Femur (tissue), 1 donor: ENCODE measurements around the gene ZFP69B.
"Not testable (repeated sequence)": the region's sequence is repeated elsewhere in the genome, so short reads cannot be mapped to it uniquely, and the experiment has no call there.

Experiments
- DNase-seq: peaks from one replicate; pipeline ENCODE4 v3.0.0-alpha.2; 2017

Gene ZFP69B

DNA sequence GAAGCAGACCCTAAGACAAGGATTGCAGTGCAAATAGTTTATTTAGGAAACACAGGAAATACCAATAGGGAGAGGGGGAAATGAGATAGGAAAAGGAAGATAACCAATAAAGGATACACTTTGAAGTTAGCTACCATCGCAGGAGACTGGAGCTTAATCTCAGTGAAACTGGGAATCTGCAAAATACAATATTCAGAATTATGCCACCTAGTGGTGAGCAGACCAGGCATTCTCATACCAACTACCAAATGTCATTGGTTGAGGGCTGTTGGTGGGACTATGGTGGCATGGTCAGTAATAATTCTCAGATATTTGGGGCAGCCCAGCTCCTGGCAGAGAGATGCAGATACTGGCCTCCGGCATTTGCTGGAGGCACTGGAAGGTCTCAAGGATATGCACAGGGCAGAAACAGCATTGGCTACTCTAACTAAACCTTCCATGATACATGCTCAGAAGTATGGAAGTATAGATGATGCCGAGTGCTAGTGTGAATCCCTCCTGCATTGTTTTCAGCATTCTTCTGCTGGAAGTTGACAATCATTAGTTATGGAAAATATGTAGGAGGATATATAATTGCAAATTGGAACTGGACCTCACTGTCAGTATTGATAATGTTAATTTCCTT lies 11.8 kb upstream of the ZFP69B start:
- DNase-seq, result no peak

DNA sequence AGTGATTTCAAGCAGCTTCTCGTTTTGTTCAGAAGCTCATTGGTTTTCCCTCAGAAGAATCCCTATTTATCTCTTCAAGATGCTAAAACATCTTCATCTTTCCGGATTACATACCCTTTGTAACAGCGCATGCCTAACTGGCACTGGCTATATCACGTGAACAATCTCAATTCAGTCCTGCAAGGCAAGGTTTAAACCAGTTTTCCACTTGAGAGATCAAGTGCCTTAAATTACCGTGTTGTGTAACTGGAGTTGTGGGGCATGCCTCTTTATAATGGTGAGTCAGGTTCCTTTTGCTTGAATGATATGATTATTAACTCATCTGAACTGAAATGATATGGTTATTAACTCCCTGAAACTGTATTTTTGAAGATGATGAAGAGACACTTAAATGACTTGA lies 11.0 kb upstream of the ZFP69B start:
- DNase-seq, result no peak

DNA sequence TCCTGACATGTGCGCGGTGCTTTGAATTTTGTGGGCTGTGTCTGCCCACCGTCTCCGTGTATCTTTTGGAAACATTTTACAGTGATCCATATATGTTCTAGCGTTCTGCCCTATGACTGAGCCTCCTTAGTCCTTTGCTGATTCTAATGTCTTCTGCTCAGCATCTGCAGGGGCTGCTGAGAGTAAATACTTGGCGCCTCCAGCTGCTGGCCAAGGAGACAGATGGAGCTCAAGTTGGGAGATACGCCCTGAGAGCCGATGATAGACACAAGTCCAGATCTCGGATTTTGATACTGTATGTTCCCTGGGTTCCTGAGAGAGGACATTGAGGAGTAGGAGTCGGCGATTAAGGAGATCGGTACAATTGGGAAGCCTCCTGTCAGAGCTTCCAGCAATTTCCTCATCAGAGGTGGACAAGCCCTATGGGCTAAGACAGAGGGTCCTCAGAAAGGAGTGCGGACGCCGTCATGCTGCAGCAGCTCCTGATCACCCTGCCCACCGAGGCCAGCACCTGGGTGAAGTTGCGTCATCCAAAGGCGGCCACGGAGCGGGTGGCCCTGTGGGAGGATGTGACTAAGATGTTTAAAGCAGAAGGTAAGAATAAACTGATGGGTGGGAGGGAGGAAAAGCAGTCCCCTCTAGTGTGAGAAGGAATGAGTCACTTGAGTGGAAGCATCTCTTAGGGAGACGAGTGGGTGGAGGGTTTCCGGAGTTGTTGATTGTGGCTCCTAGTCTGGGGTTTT lies 390 bp downstream of the ZFP69B start:
- peak; percentile 36 for DNase-seq

DNA sequence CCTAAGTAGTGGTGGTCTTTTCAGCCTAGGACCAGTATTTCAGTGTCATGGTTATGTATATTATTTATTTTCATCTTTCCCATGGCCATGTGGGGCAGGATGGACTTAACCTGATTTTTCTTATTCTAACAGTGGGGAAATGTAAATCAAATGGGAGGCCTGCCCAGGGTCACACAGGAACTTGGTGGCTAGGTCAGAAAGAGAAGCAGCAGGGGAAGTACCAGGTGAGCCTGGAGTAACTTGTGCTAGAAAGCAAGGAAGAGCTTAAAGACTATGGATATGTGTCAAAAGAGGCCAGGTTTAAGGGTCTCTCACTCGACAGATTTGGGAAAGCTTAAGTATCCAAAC lies 936 bp downstream of the ZFP69B start:
- no peak for DNase-seq

DNA sequence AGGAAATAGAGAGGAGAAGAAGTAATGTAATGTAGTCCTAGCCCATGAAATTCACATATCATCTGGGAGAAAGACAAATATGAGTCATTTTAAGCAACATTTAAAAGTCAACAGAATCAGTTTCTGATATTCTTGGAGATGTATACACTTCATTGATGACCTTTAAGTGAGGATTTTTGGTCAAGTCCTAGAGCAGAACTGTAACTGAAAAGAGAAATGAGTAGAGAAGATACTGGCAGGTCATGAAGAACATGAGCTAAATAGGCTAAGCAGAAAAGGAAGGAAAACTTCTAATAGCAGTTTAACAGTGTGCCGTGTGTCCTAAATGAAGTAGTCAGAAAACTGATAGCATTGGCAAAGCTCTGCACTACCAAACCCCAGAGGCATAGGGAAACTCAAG lies 4.6 kb downstream of the ZFP69B start:
- no peak for DNase-seq

DNA sequence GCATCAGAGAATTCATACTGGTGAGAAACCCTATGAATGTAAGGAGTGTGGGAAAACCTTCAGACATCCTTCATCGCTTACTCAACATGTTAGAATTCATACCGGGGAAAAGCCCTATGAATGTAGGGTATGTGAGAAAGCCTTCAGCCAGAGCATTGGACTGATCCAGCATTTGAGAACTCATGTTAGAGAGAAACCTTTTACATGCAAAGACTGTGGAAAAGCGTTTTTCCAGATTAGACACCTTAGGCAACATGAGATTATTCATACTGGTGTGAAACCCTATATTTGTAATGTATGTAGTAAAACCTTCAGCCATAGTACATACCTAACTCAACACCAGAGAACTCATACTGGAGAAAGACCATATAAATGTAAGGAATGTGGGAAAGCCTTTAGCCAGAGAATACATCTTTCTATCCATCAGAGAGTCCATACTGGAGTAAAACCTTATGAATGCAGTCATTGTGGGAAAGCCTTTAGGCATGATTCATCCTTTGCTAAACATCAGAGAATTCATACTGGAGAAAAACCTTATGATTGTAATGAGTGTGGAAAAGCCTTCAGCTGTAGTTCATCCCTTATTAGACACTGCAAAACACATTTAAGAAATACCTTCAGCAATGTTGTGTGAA lies 12.8 kb downstream of the ZFP69B start:
- DNase-seq, result no peak

DNA sequence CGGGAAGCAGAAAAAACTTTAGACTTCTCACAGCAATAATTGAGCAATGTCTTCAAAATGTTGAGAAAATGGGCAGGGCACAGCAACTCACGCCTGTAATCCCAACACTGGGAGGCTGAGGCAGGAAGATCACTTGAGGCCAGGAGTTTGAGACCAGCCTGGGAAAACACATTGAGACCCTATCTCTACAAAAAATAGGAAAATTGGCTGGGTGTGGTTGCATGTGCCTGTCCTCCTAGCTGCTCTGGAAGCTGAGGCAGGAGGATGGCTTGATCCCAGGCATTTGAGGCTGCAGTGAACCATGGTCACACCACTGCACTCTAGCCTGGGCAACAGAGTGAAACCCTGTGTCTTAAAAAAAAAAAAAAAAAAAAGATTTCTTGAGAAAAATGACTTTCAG lies 19.1 kb downstream of the ZFP69B start:
- no peak for DNase-seq

DNA sequence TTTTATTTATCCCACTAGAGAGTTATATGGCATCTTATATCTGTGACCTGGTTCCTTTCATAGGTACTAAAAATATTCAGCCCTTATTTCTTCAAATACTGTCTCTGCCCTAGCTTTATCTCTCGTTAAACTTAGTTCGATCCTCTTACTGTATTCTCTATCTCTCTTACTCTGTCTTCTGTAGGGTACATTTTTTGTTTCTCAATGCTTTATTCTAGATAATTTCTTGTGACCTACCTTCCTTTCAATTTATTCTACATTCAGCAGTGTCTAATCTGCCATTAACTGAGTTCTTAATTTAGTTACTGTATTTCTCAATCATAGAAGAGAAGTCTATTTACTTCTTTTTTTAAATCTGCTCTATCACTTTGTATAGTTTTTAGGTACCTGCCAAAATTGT lies 25.0 kb downstream of the ZFP69B start:
- DNase-seq, result no peak

DNA sequence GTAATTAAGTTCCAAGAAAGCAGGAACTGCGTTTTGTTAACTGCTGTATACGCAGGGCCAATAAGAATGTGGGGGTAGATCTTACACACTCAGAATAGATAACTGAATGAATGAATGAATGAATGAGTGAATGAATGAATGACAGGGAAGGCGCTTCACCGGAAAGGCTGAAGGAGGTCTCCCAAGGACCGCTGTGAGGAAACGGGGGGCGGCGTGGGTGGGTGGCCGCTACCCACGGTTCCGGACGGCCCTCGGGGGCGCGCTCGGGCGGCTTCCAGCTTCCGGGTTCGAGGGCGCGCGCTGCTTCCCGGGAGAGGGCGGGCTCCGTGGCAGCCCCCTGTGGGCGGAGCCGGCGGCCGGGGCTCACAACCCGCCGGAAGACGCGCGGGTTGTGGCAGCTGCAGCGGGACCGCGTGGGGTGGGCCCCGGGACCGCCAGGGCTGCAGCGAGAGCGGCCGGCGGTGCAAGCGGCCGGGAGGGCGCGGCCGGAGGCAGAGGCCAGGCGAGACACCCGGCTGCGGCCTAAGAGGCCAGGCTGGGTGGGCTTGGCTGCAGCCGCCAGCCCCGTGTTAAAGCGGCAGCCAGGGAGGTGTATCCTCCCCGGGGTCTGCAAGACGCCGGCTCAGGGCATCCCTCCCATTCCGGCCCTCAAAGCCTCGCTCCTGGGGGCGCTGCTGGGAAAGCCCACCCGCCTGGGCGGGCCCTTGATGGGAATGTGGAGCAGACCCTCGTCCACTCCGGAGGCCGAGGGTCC lies 26.8 kb downstream of the ZFP69B start, which contains the start of gene ZFP69:
TSS of gene ZFP69 (plus strand) at position 367 of the 754 bp plus-strand sequence. CDS start 2,072 bp downstream, outside the sequence.
- DNase-seq, result peak; percentile 86

DNA sequence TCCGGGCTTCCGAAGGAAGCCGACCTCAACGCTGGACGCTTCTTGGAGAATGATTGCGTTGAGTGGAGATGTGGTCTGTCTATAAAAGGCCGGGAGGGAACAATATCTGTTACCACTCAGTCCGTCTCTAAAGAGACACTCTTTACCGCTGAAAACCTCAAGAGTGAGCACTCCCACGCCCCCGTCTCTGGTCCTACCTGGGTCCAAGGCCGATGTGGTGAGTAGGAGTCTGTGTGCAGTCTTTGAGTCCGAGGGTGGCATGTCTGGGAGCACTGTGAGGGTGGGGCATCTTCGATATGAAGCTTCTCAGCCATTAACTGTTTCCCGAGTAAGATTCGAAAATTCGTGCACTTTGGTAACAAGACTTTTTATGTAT lies 27.4 kb downstream of the ZFP69B start:
- peak; percentile 44 for DNase-seq

DNA sequence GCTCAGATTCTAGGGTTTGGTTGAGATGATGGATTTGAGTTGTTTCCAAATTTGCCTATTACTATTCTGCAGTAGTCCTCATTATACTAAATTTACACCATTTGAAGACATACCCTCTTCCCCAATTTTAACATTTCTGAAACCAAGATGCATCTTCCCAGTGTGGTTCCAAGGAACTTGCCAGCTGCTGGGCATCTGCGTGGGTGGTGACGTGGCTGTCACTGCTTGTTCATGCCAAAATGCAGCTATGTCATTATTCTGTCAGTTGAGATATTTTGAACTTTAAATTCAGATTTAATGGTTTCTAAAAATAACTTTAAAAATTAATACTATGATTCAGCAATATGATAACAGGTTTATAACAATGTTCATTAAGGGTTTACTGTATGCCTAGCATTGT lies 28.0 kb downstream of the ZFP69B start:
- DNase-seq, result no peak

DNA sequence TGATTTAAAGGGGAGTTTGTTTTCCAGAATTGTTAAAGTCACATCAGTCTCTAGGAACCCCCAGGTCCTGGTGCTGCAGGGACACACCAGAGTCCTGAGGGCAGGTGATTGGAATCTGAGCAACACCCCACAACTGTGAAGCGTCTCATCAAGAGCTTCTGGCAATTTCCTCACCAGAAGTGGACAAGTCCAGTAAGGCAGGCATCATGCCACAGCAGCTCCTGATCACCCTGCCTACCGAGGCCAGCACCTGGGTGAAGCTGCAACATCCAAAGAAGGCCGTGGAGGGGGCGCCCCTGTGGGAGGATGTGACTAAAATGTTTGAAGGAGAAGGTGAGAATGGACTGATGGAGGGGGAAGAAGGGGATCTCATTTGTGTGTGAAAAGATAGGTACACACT lies 28.9 kb downstream of the ZFP69B start:
- DNase-seq, result no peak

DNA sequence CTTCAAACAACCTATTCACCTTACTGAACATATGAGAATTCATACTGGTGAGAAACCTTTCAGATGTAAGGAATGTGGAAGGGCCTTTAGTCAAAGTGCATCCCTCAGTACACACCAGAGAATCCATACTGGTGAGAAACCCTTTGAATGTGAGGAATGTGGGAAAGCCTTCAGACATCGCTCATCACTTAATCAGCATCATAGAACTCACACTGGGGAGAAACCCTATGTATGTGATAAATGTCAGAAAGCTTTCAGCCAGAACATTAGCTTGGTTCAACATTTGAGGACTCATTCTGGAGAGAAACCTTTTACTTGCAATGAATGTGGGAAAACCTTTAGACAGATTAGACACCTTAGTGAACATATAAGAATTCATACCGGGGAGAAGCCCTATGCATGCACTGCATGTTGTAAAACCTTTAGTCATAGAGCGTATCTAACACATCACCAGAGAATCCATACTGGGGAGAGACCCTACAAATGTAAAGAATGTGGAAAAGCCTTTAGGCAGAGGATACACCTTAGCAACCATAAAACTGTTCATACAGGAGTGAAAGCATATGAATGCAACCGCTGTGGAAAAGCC lies 45.1 kb downstream of the ZFP69B start:
- no peak for DNase-seq

DNA sequence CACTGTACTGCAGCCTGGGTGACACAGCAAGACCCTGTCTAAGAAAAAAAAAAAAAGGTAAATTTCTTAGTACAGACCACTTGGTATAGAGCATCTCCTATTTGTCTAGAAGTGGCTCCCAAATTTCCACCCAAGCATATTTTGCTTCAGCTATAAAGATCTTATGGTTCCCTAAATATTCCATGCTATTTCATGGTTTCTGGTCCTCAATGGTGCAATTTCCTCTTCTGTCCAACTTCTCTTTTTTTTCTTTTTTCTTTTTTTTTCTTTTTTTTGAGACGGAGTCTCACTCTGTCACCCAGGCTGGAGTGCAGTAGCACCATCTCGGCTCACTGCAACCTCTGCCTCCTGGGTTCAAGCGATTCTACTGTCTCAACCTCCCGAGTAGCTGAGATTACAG lies 52.4 kb downstream of the ZFP69B start:
- DNase-seq, result not testable (repeated sequence)

DNA sequence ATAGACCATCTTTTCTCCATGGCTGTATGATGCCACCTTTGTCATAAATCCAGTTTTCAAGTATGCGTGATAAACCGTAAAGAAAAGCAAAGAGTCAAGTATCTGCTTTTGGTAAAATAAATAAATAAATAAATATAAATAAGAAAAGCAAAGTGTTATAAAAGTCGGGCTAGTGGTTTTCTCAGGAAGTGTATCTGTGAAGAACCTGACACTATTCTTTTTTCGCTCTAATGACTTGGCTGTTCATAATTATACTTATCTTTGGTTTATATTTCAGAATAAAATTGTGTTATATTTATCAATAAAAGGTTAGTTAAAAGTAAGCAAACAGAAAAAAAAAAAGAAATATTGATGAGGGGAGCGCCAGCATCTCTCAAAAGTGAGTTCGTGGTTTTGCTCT lies 57.7 kb downstream of the ZFP69B start:
- DNase-seq, result no peak

DNA sequence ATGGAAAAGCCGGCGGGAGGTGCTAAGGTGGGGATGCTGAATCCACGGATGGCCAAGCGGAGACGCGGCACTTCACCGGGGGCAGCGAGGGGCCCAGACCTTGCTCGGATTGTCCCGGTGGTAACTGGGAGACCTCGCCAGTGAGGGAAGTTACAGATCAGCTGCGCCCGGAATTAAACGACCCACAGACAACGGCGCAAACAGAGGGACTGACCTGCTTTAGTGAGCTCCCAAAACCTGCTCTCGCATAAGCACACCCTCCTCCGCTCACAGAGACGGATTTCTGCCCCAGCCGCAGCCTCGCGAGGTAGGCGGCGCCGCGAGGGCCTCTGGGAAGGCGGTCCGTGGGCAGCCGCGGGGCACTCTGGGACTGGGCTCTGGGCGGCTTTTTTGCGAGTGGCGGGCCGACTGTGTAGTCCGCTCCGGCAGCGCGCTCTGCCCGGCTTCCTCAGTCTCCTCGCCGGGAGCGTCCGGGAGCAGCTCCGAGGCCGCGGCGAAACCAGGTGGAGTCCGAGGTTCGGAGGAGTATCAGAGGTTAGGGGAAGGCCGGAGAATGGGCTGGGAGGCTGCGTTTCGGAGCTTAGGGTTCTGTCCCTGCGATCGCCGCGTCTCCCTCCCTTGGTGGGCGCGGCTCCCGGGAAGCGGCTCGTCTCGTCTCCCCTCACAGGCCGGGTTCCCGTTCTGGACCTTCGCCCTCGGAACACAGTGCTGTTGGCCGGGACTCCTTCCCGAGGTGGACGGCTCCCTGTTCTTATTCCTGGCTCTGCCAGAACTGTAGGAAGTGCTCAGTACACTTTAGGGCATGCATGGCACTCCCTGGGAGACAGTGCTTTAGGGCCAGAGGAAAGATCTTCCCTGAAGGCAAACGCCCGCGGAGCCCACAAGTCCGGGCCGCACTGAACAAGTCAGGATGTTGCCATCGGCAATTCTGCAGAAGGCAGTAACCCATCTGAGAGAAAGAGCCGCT lies 58.4 kb downstream of the ZFP69B start, which contains the start of gene EXO5:
TSS of gene EXO5 (plus strand) at position 393 of the 967 bp plus-strand sequence. CDS start 5,778 bp downstream, outside the sequence.
- DNase-seq, result peak; percentile 90
